Naive thymus-derived CD4-positive, alpha-beta T cell (primary cell): Measurements from ENCODE around the gene DNASE1L1. TPM values are rescaled to one million over a fixed set of nuclear protein-coding genes. Genes with fewer than 3 reads are reported as not detected.

Source experiments
- ATAC-seq: fragments of 150-1000 bp; cut with Tn5 transposase; 2 replicates; pipeline ENCODE4 v1.10.0; 2021; ENCODE audit warnings: mild to moderate bottlenecking, moderate library complexity
- CTCF ChIA-PET: fragments of 350-600 bp; sonication (Branson Sonifier 250); formaldehyde crosslinking; loops from one replicate; lab custom pipeline; 2021; ENCODE audit warnings: antibody characterized with exemption; lab: Charles Lee
- POLR2A ChIA-PET: fragments of 350-600 bp; sonication (Branson Sonifier 250); formaldehyde crosslinking; loops from one replicate; lab custom pipeline; 2021; ENCODE audit warnings: antibody characterized with exemption, inconsistent platforms; lab: Charles Lee
- DNase-seq, 9 donors: peaks; one replicate each; pipeline versions ENCODE4 v3.0.0 to v3.0.0-alpha.2; 2020 to 2022; ENCODE audit warnings: mixed read lengths in 1 of 9
- H3K27ac ChIP-seq: one replicate; pipeline ENCODE4 v1.7.0; 2013; ENCODE audit warnings: mild to moderate bottlenecking, low read depth, low read length, moderate library complexity
- H3K27me3 ChIP-seq, 2 donors: one replicate each; pipeline ENCODE4 v1.7.0; 2013; ENCODE audit warnings: low read length in 2 of 2, mild to moderate bottlenecking in 2 of 2, moderate library complexity in 2 of 2; ENCODE audit not compliant: control insufficient read depth in 2 of 2, insufficient read depth in 2 of 2
- H3K36me3 ChIP-seq, 3 experiments: 1 replicate in 2 of 3; 2 replicates in 1 of 3; pipeline ENCODE4 v1.7.0; 2013; ENCODE audit warnings: low read length in 3 of 3, mild to moderate bottlenecking in 3 of 3, moderate library complexity in 1 of 3; ENCODE audit not compliant: insufficient read depth in 3 of 3, control insufficient read depth in 2 of 3
- H3K4me1 ChIP-seq, 2 donors: one replicate each; pipeline ENCODE4 v1.7.0; 2013; ENCODE audit warnings: low read length in 2 of 2, mild to moderate bottlenecking in 2 of 2, moderate library complexity in 1 of 2; ENCODE audit not compliant: control insufficient read depth in 2 of 2, insufficient read depth in 2 of 2
- H3K4me3 ChIP-seq: 2 replicates; pipeline ENCODE4 v1.7.0; 2013; ENCODE audit warnings: mild to moderate bottlenecking, low read length
- H3K9me3 ChIP-seq, 3 experiments: 1 replicate in 2 of 3; 2 replicates in 1 of 3; pipeline ENCODE4 v1.7.0; 2013; ENCODE audit warnings: low read length in 3 of 3; ENCODE audit not compliant: control insufficient read depth in 2 of 3
- H3K27ac Mint-ChIP-seq, 9 donors: one replicate each; pipeline ENCODE4 v1.8.0; 2020 to 2022; ENCODE audit warnings: mixed read lengths in 9 of 9, mild to moderate bottlenecking in 8 of 9, moderate library complexity in 5 of 9, inconsistent platforms in 2 of 9
- H3K27me3 Mint-ChIP-seq, 5 donors: one replicate each; pipeline ENCODE4 v1.8.0; 2021 to 2022; ENCODE audit warnings: mixed read lengths in 5 of 5, mild to moderate bottlenecking in 1 of 5
- H3K36me3 Mint-ChIP-seq, 5 donors: one replicate each; pipeline ENCODE4 v1.8.0; 2020 to 2022; ENCODE audit warnings: mixed read lengths in 5 of 5, mild to moderate bottlenecking in 3 of 5, inconsistent platforms in 1 of 5
- H3K4me1 Mint-ChIP-seq, 7 donors: one replicate each; pipeline ENCODE4 v1.8.0; 2020 to 2022; ENCODE audit warnings: mixed read lengths in 7 of 7, mild to moderate bottlenecking in 3 of 7, inconsistent platforms in 1 of 7
- H3K4me3 Mint-ChIP-seq, 10 donors: one replicate each; pipeline ENCODE4 v1.8.0; 2020 to 2022; ENCODE audit warnings: mild to moderate bottlenecking in 10 of 10, mixed read lengths in 10 of 10, moderate library complexity in 6 of 10, inconsistent platforms in 2 of 10
- H3K9me3 Mint-ChIP-seq, 11 donors: one replicate each; pipeline ENCODE4 v1.8.0; 2020 to 2022; ENCODE audit warnings: mixed read lengths in 11 of 11, mild to moderate bottlenecking in 4 of 11, inconsistent platforms in 1 of 11, moderate library complexity in 1 of 11
- intact Hi-C, 2 donors: fragments of 100-400 bp; cut with micrococcal nuclease; formaldehyde crosslinking; loops; one replicate each; pipeline ENCODE4 v1.15.1; 2023
- polyA plus RNA-seq, 2 donors: library from polyadenylated mRNA; unstranded; fragments of 300-500 nt; fragmentation: Illumina TruSeq; gene quantifications; one replicate each; pipeline ENCODE4 v1.2.3, GENCODE V29; 2021
- total RNA-seq, 6 experiments: library from RNA in 5 of 6; stranded (reverse) in 5 of 6; gene quantifications; 1 replicate in 5 of 6; 2 replicates in 1 of 6; pipeline ENCODE4 v1.2.3 and lab custom pipeline; 2021 to 2026

DNASE1L1 gene
- total and polyA plus RNA-seq, 7 experiments from 2014 or later, result 11.1 to 31.1 (median 19.6) TPM

- Histone ChIP-seq H3K4me1 (peaks cover 10 to 14% of the 10 kb centered on the region in 2 donors), H3K27ac (peak overlapping the region; percentile 97), H3K4me3 (peak overlapping the region; percentile 95), H3K36me3 (peaks cover 7 to 23% (median 11%) of the 10 kb centered on the region in 3 experiments), H3K27me3 (no peaks in the 10 kb centered on the region), H3K9me3 (no peaks in the 10 kb centered on the region)
- H3K4me1 Mint-ChIP-seq, result peaks cover 6 to 22% (median 14%) of the 10 kb centered on the region in 7 donors
- H3K36me3 Mint-ChIP-seq, result peaks cover 3 to 20% (median 16%) of the 10 kb centered on the region in 5 donors
- peak overlapping the region; percentile 93 to 100 (median 98) for H3K4me3 Mint-ChIP-seq
- intact Hi-C loops, result loop anchor here (1.0 to 10.0 kb wide), 7 partner anchors 12 to 625 kb away; partner anchors contain the start of genes F8 (in 1 of the 2), FUNDC2 (in 1 of the 2), GDI1 (in 1 of the 2) and HCFC1 (in 1 of the 2)
- ChIA-PET POLR2A (interaction anchor here (0.5 to 6.8 kb wide), 22 partner anchors 8 to 144 kb away, joined by 3 to 77 read pairs (median 6); partner anchors contain the start of genes ATP6AP1, DNASE1L1, FAM50A and PLXNA3), CTCF (interaction anchor here (1.8 kb wide), 1 partner anchor 136 kb away, joined by 4 read pairs; no protein-coding TSS in a partner anchor)
- ATAC-seq, result no peak
- peak overlapping the region; percentile 97 to 100 (median 99) for H3K27ac Mint-ChIP-seq
- H3K27me3 Mint-ChIP-seq, result peaks cover 0 to 5% (median 0%) of the 10 kb centered on the region in 5 donors
- H3K9me3 Mint-ChIP-seq, result peaks cover 0 to 11% (median 0%) of the 10 kb centered on the region in 11 donors
- peak in 5 of 9 donors; percentile 16 to 48 (median 40) for DNase-seq
These were observed 9.3 kb downstream of the DNASE1L1 start for GRCh38 chrX:154399527-154400368.

DNA sequence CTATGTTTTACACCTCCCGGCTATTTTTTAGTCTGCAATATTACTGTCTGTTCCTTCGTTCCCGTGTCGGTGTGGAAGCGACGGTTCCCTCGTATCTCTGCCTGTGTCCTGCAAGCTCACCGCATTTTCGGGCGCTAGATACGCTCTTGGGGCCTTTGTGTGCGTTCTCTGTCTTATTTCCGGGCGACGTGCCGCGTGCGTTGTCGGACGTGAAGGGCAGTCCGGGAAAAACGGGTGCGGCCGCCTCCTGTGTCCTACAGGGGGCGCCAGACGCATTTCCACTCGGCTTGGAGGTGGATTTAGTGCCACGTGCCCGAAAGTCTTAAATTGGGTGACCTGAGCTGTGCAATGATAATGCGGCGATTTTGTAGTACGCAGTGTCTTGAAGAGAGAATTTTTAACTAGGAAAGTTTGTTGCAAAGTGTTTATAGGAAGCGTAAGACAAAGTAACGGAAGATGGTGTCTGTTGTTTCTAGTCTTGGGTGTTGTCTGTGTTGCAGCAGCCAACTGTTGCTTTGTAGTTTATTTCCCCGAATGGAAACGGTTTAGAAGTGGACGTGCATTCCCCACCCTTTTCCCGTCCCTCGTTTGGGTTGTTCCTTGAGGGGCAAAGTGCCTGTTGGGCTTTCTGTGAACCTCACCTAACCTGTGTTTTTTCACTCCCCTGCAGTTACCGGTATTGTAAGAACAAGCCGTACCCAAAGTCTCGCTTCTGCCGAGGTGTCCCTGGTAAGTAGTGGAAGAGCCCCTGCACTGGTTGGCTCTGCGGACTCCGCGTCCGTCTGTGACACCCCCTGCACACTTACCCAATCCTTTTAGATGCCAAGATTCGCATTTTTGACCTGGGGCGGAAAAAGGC lies 10.2 kb downstream of the DNASE1L1 start:
- Mint-ChIP-seq H3K4me3 (peak overlapping the region; percentile 93 to 100 (median 98)), H3K9me3 (peaks cover 0 to 11% (median 0%) of the 10 kb centered on the region in 11 donors), H3K27ac (peak overlapping the region; percentile 97 to 100 (median 99)), H3K4me1 (peaks cover 6 to 22% (median 14%) of the 10 kb centered on the region in 7 donors), H3K27me3 (peaks cover 0 to 5% (median 0%) of the 10 kb centered on the region in 5 donors), H3K36me3 (peaks cover 3 to 20% (median 16%) of the 10 kb centered on the region in 5 donors)
- peak overlapping the region; percentile 95 for H3K4me3 ChIP-seq
- H3K27ac ChIP-seq, result peak overlapping the region; percentile 97
- CTCF ChIA-PET, result interaction anchor here (1.2 to 1.8 kb wide), 3 partner anchors 25 to 137 kb away, joined by 3 to 4 read pairs (median 4); partner anchors contain the start of gene SLC10A3
- H3K36me3 ChIP-seq, result peaks cover 7 to 23% (median 11%) of the 10 kb centered on the region in 3 experiments
- H3K4me1 ChIP-seq, result peaks cover 10 to 14% of the 10 kb centered on the region in 2 donors
- no peaks in the 10 kb centered on the region for H3K27me3 ChIP-seq
- POLR2A ChIA-PET, result interaction anchor here (0.5 to 6.8 kb wide), 36 partner anchors 8 to 428 kb away, joined by 3 to 77 read pairs (median 6); partner anchors contain the start of genes ATP6AP1, DNASE1L1, EMD and FAM3A
- intact Hi-C loops, result loop anchor here (1.0 to 10.0 kb wide), 7 partner anchors 12 to 626 kb away; partner anchors contain the start of genes F8 (in 1 of the 2), FUNDC2 (in 1 of the 2), GDI1 (in 1 of the 2) and HCFC1 (in 1 of the 2)
- no peaks in the 10 kb centered on the region for H3K9me3 ChIP-seq
- DNase-seq (peak; percentile 58 to 87 (median 79)), ATAC-seq (peak; percentile 70)

DNA sequence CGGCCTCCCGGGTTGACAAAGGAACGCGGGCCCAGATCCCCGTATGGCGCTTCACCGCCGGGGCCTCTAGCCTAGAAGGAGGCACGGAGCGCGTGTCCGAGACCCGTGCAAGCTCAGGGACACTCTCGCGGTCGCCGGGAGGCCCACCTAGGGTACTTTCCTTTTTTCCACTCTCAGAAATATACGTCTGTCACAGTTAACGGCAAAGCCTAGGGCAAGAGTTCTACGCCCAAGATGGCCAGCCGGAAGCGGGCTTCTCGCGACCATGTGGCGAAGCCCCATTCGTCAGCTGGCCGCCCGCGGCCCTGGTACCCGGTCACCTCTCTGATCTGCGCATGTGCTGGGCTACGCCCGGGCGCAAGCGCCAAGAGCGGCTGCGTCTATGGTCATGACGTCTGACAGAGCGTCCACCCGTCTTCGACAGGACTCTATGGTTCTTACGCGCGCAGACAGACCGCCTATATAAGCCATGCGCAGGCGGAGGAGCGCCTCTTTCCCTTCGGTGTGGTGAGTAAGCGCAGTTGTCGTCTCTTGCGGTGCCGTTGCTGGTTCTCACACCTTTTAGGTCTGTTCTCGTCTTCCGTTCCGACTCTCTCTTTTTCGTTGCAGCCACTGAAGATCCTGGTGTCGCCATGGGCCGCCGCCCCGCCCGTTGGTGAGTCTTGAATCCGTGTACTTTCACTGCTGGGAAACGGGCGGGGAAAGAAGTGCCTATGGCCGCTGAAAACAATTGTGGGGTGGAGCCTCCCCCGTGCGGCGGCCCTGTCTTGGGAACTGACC lies 11.0 kb downstream of the DNASE1L1 start, which contains the start of gene RPL10:
RPL10 (plus strand) TSS at position 490 of the 780 bp plus-strand sequence; CDS start at position 633, 143 bp downstream.
- H3K27me3 Mint-ChIP-seq, result peaks cover 0 to 5% (median 0%) of the 10 kb centered on the region in 5 donors
- H3K4me1 ChIP-seq, result peaks cover 10 to 14% of the 10 kb centered on the region in 2 donors
- CTCF ChIA-PET, result interaction anchor here (1.2 to 1.8 kb wide), 3 partner anchors 25 to 138 kb away, joined by 3 to 4 read pairs (median 4); partner anchors contain the start of gene SLC10A3
- peak within 1 kb of the TSS; percentile 97 for H3K27ac ChIP-seq
- intact Hi-C loops, result loop anchor here (5.0 to 10.0 kb wide), 5 partner anchors 39 to 627 kb away; partner anchors contain the start of genes F8 (in 1 of the 2), FUNDC2 (in 1 of the 2), GDI1 (in 1 of the 2) and HCFC1 (in 1 of the 2)
- H3K9me3 Mint-ChIP-seq, result peaks cover 0 to 11% (median 0%) of the 10 kb centered on the region in 11 donors
- peak within 1 kb of the TSS; percentile 97 to 100 (median 99) for H3K27ac Mint-ChIP-seq
- peak; percentile 67 to 90 (median 86) for DNase-seq
- H3K36me3 ChIP-seq, result peaks cover 7 to 23% (median 11%) of the 10 kb centered on the region in 3 experiments
- H3K36me3 Mint-ChIP-seq, result peaks cover 3 to 20% (median 16%) of the 10 kb centered on the region in 5 donors
- POLR2A ChIA-PET, result interaction anchor here (0.6 to 6.8 kb wide), 38 partner anchors 10 to 427 kb away, joined by 3 to 77 read pairs (median 6); partner anchors contain the start of genes ATP6AP1, DKC1, DNASE1L1 and EMD
- H3K9me3 ChIP-seq, result no peaks in the 10 kb centered on the region
- no peaks in the 10 kb centered on the region for H3K27me3 ChIP-seq
- H3K4me1 Mint-ChIP-seq, result peaks cover 6 to 22% (median 14%) of the 10 kb centered on the region in 7 donors
- peak; percentile 90 for ATAC-seq
- H3K4me3 Mint-ChIP-seq, result peak within 1 kb of the TSS; percentile 93 to 100 (median 98)
- H3K4me3 ChIP-seq, result peak within 1 kb of the TSS; percentile 95

- peaks cover 3 to 20% (median 16%) of the 10 kb centered on the region in 5 donors for H3K36me3 Mint-ChIP-seq
- ATAC-seq (peak; percentile 53), DNase-seq (peak in 3 of 9 donors; percentile 19 to 76 (median 20))
- ChIA-PET CTCF (interaction anchor here (1.2 kb wide), 1 partner anchor 24 kb away, joined by 3 read pairs; no protein-coding TSS in a partner anchor), POLR2A (interaction anchor here (0.6 to 6.8 kb wide), 28 partner anchors 14 to 426 kb away, joined by 3 to 77 read pairs (median 6); partner anchors contain the start of genes ATP6AP1, DKC1, DNASE1L1 and EMD)
- H3K4me3 Mint-ChIP-seq, result peak overlapping the region; percentile 93 to 100 (median 98)
- peak overlapping the region; percentile 95 for H3K4me3 ChIP-seq
- no peaks in the 10 kb centered on the region for H3K27me3 ChIP-seq
- H3K27me3 Mint-ChIP-seq, result peaks cover 0 to 5% (median 0%) of the 10 kb centered on the region in 5 donors
- H3K36me3 ChIP-seq, result peaks cover 7 to 23% (median 11%) of the 10 kb centered on the region in 3 experiments
- peaks cover 10 to 14% of the 10 kb centered on the region in 2 donors for H3K4me1 ChIP-seq
- peaks cover 0 to 11% (median 0%) of the 10 kb centered on the region in 11 donors for H3K9me3 Mint-ChIP-seq
- peak overlapping the region in 8 of 9 donors; percentile 97 to 100 (median 100) for H3K27ac Mint-ChIP-seq
- peak overlapping the region; percentile 97 for H3K27ac ChIP-seq
- no peaks in the 10 kb centered on the region for H3K9me3 ChIP-seq
- intact Hi-C loops, result loop anchor here (5.0 to 10.0 kb wide), 5 partner anchors 40 to 628 kb away; partner anchors contain the start of genes F8 (in 1 of the 2), FUNDC2 (in 1 of the 2), GDI1 (in 1 of the 2) and HCFC1 (in 1 of the 2)
- H3K4me1 Mint-ChIP-seq, result peaks cover 6 to 22% (median 14%) of the 10 kb centered on the region in 7 donors
These were observed 11.8 kb downstream of the DNASE1L1 start for GRCh38 chrX:154396973-154397887.
